Hindlimb muscle (tissue), 1 donor: ENCODE measurements around the gene LZTS3. TPM values are rescaled to one million over a fixed set of nuclear protein-coding genes. Genes with fewer than 3 reads are reported as not detected.
"Not testable (repeated sequence)": the region's sequence is repeated elsewhere in the genome, so short reads cannot be mapped to it uniquely, and the experiment has no call there.

ENCODE experiments used
- DNase-seq: peaks from one replicate; pipeline ENCODE4 v3.0.0-alpha.2; 2013
- polyA plus RNA-seq: library from polyadenylated mRNA; unstranded; fragments of 120-200 nt; gene quantifications from one replicate; pipeline ENCODE4 v1.2.1, GENCODE V29; 2013; ENCODE audit not compliant: insufficient read length

The LZTS3 gene
- 3.5 TPM for polyA plus RNA-seq

- DNase-seq, result peak; percentile 92
Measured at GRCh38 chr20:3172933-3173609, at the start of gene LZTS3. Gene LZTS3, minus strand, starts transcription at chr20:3173549. Its CDS starts 6,386 bp downstream, at chr20:3167163.

DNA sequence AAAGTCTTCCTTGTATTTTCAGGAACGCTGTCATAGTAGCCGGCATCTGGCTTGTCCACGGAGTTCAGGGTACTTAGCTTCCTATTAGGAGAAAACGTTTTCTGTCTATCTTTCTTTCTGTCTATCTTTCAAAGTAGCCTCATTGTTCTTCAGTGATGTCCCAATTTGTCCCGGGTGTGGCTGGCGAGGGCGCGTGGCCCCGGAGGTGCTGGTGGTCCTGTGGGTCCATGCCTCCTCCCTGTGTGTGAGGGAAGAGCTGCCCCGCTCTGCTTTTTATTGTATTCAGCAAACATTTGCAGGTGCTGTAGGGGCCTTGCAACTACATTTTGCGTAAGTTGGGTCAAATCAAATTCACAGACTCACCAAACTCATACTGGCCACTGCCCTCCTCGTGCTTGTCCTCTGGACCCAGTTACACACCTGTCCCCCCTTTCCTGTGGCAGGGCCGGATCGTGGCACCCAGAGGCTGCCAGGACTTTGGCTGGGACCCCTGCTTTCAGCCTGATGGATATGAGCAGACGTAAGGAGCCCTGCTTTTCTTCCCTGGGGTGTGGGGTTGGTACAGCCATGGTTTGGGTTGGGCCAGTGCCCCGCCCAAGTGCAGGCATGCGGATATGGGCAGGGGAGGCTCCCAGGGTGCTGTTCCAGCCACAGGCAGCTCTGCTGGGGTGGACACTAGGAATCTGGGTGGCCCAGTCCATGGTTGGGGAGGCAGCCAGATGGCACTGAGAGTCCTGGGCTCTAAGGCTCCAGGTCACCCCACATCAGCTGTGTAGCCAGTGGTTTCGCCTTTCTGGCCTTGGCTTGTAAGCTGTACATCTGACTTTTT is 48.3 kb upstream of the LZTS3 start:
- DNase-seq, result no peak

- DNase-seq, result no peak
Measured at GRCh38 chr20:3218307-3218988, 45.1 kb upstream of the LZTS3 start.

- not testable (repeated sequence) for DNase-seq
Measured at GRCh38 chr20:3215359-3215917, 42.1 kb upstream of the LZTS3 start.

DNA sequence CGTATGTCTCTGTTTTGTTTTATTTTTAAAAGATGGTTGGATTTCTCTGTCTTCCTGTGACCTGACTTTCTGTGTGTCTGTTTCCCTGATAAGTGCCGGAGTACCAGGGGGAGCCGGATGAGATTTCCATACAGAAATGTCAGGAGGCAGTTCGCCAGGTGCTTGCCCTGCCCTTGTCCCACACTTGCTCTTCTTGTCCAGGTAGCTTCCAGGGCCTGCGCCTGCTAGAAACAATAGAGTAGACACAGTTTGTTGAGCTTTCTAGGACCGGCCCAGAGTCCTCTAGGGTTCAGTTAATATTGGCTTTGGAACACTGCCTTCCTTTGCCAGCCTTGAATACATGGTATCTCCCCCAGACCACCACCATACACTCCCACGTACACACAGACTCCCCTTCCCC is 39.9 kb upstream of the LZTS3 start:
- DNase-seq, result no peak

DNA sequence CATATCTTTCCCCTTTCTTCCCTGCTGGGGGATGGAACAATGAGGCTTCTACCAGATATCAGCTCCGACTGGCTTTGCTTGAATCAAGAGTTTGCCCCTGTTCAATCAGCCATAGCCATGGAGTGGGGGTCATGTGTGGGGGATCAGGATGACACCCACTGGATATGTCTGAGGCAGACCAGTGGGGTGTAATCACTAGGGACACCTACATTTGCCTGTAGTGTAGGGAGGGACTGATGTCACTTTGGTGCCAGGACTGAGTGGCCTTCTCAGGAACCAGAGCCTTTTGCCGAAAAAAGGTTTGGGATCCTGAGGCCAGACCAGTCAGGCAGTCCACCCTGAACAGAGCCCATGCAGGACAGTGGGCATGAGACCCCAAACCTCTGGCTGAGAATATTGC is 37.0 kb upstream of the LZTS3 start:
- DNase-seq, result no peak

GRCh38 chr20:3209946-3210317 is 36.6 kb upstream of the LZTS3 start:
- DNase-seq, result no peak

DNA sequence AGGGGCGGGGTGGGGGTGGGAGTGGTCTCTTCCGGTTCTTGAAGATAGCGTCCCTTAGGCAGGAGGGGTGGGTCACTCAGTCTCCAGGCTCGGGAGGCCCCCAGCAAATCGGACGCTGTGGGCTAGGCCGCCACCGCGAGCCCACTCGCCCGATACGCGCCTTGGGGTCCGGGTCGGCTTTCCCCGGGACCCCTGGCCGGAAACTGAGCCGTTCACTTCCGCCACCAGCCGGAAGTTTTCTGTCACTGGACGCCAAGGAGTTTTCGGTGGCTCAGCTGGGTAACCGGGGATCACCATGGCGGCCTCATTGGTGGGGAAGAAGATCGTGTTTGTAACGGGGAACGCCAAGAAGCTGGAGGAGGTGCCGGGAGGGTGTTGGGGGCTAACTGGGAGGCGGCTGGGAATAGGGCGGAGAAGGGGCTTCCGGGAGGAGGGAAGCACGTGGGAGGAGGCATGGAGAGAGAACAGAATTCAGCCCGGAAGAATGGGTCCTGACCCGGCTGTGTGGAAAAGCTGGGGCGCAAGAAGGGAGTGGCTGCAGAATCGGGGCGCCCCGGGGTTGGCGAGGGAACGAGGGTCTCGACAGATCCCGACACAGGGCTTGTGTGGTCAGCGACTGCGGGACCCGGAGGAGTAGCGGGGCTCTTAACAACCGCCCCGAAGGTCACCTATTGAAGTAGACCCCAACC is 36.1 kb upstream of the LZTS3 start, which contains the start of gene ITPA:
Gene ITPA, plus strand, starts transcription at position 242 of the 689 bp plus-strand sequence. Its CDS starts 54 bp downstream, at position 296.
- DNase-seq, result peak; percentile 61

DNA sequence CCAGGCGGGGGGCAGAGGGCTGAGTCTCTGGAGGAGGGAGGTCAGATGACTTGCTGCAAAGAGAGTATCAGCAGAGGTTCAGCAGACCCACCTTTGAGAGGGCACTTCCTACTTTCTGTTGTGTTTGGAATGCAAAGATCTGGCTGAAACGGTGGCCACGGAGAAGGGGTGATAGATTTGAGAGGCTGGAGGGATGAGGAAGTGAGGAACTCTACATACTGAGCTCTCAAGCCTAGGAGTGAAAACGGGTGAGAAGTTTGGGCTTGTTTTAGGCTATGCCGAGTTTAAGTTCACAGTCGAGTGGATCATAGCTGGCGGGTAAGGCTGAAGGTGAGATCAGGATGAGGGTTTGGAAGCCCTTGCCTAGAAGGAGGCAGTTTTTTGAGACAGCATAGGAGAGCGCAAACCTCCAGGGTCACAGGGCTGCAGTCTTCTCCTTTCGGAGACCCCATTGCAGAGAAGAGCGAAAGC is 35.5 kb upstream of the LZTS3 start:
- no peak for DNase-seq

DNA sequence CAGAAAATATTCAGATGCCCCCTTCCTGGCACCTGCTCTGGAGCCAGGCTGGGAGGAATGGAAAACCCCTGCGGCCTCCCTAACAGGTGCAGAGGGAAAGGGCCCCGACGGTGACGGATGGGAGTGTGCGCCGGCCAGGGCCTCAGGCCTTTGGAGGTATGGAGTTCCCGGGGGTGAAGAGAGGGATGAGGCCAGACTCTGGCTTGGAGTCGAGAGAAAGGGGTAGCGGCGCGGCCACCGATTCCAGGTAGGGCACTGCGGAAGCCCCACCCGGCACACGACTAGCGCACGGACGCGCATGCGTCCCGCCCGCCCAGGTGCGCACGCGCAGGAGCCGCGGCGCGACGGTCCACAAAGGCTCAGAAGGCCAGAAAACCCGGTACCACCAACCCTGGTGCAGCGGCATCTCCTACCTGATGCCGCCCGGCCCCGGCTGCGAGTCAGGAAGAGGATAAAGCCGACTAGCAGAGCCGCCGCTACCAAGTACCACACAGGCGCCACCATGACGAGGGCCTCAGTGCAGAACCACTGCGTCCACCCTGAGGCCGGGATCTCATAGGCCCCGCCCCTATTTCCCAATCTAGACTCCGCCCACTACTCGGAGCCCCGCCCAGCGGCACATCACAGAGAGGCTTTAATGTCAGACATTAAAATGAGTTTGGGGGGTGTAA is 30.9 kb upstream of the LZTS3 start, which contains the start of gene DDRGK1:
Gene DDRGK1, minus strand, starts transcription at position 559 of the 671 bp plus-strand sequence. Its CDS starts 55 bp downstream, at position 504.
- peak; percentile 89 for DNase-seq

DNA sequence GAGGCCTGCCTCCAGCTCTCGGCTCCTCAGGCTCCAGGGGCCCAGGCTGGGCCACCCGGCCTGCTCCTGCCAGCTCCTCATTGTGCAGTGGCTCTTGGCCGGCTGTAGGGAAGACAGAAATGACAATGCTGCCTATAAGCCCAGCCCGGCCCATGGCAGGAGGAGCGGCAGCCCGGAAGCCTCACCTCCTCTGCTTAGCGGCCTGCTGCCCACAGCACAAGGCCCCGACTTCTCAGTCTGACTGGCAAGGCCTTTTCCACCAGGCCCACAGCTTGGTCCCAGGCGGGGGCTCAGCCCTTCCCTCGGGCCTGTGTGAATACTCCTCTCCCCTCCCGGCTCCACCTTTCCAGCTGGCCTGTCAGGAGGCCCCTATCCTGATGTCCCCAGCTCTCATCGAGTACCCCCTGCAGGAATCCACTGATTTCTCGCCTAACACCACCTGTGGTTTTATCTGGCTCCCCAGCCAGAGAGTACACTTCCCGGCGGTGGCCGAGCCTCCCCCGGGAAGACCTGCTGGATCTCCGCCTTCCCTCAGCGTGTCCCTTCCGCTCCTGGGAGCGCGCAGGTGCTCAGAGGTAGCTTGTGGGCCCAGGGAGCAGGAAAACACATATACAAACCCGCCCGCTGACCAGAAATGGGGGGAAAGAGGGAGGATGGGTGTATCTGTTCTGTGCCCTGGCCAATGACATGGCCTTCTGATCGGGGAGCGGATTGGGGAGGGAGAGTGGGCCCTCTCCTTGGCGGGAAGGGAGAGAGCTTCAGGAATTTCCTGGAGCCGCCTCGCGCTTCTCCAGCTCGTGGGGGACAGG is 30.2 kb upstream of the LZTS3 start:
- no peak for DNase-seq

DNA sequence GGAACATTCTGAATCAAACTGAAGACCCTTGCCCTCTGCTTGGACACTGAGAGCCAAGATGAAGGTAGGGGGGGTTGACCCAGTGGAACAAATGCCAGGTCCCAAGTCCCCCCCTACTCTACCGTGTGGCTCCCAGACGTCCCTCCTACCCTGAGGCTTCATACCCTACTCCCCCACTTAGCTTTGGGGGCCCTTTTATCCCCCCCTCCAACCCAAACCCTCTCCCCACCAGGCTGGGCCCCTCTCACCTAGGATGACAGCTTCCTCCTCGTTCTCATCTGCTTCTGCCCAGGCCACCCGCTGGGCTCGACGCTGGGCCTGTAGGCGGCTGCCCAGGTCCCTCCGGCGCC is 29.6 kb upstream of the LZTS3 start:
- no peak for DNase-seq

GRCh38 chr20:3199976-3200755 is 26.8 kb upstream of the LZTS3 start:
- no peak for DNase-seq

- no peak for DNase-seq
Measured at GRCh38 chr20:3199206-3199605, 25.9 kb upstream of the LZTS3 start.

DNA sequence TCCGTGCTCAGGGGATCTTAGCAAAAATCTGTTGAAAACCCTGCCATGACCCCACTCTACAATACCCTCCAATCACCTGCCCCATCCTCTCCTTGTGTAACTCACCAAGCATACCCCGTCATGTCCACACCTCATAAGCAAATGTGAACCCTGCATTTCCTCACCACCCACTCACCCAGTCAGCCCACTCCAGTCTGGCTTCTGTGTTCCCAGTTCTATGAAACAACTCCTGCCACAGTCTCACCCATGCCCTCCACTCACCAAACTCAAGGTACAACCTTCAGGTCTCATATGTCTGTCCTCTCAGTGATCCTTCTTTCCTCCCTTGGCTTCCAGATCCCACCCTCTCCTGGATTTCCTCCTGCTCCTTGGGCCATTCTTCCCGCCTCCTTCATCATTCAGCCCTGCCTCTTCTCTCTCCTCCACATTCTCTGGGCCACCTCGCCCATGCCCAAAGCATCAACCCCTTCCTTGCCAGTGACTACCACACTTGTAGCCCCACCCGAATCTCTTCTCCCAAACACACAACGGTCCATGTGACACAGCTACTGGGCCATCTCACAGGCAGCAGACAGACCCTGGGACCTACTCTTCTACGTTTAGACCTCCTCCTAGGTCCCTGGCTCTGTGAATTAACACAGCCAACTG is 22.4 kb upstream of the LZTS3 start:
- no peak for DNase-seq

- no peak for DNase-seq
Measured at GRCh38 chr20:3194617-3195280, 21.4 kb upstream of the LZTS3 start.

- DNase-seq, result no peak
Measured at GRCh38 chr20:3193806-3194616, 20.7 kb upstream of the LZTS3 start.
